K562 (cell line): ENCODE results near the gene FUT8.

Source experiments
- KAT7 ChIP-seq: sonication (generic); formaldehyde crosslinking; IDR thresholded peaks from 2 replicates; pipeline ENCODE4 v1.8.0; 2022; ENCODE audit warnings: missing genetic modification reagents, mild to moderate bottlenecking, borderline replicate concordance
- SREBF1 ChIP-seq: fragments of 150-350 bp; IDR thresholded peaks from 2 replicates; pipeline ENCODE4 v1.6.1; 2014; ENCODE audit warnings: antibody characterized with exemption, low read depth, low read length, borderline replicate concordance
- TEAD4 ChIP-seq, 2 experiments: sonication (generic) in 1 of 2; formaldehyde crosslinking in 1 of 2; IDR thresholded peaks; 2 replicates each; pipeline versions ENCODE4 v1.6.1 to v1.8.0; 2012 to 2022; ENCODE audit warnings: borderline replicate concordance in 1 of 2, inconsistent platforms in 1 of 2, low read length in 1 of 2, mild to moderate bottlenecking in 1 of 2, missing genetic modification reagents in 1 of 2
- XRCC4 ChIP-seq: IDR thresholded peaks from one replicate; pipeline ENCODE4 v1.6.1; 2011; ENCODE audit not compliant: insufficient read depth, insufficient read length; ENCODE audit errors: extremely low read depth
- ZKSCAN1 ChIP-seq: fragments of 150-350 bp; IDR thresholded peaks from 2 replicates; pipeline ENCODE4 v1.6.1; 2016; ENCODE audit warnings: low read depth, low read length
- ZNF512 ChIP-seq: IDR thresholded peaks from 2 replicates; pipeline ENCODE4 v1.6.1; 2016; ENCODE audit warnings: missing genetic modification characterization, missing compliant biosample characterization

- TF ChIP-seq XRCC4 (no peak), ZNF512 (tag) (no peak), SREBF1 (no peak), TEAD4 (IDR thresholded peaks at IDR 0.05; ENCODE audit: low read length) (no peak), TEAD4 (CRISPR knock-in tag; IDR thresholded peaks at IDR 0.05; ENCODE audit: borderline replicate concordance) (no peak), ZKSCAN1 (no peak), KAT7 (CRISPR knock-in tag) (no peak)
These were observed 17.2 kb downstream of the FUT8 start for GRCh38 chr14:65429757-65430156.
